ENCODE data around the gene KLHL29. TPM values are rescaled to one million over a fixed set of nuclear protein-coding genes. Genes with fewer than 3 reads are reported as not detected.

KLHL29 gene
- total RNA-seq, 1 experiment from 2014 or later: 2.4 TPM

GRCh38 chr2:23499439-23499838, 114.5 kb downstream of the KLHL29 start:
- Histone ChIP-seq H3K9me3 (ENCODE audit: control insufficient read depth, low read depth, low read length) (no peaks in the 10 kb centered on the region), H3K23me2 (ENCODE audit: insufficient read length, low read depth, low read length, poor library complexity, severe bottlenecking) (no peaks in the 10 kb centered on the region), H3K4me1 (ENCODE audit: insufficient read depth, low read length) (peaks cover 3% of the 10 kb centered on the region; the same call in 1 of the 2 replicates), H4K91ac (ENCODE audit: insufficient read length, low read depth, low read length) (no peak overlapping the region), H2BK15ac (ENCODE audit: low read depth, low read length) (no peak overlapping the region), H3K27ac (ENCODE audit: insufficient read length, low read depth, low read length) (no peak overlapping the region), H3K23ac (ENCODE audit: insufficient read length, low read depth, low read length) (no peak overlapping the region), H3K79me1 (ENCODE audit: insufficient read depth, low read depth, low read length, poor library complexity, severe bottlenecking) (no peaks in the 10 kb centered on the region), H4K20me1 (ENCODE audit: control insufficient read depth, insufficient read depth, insufficient read length) (no peaks in the 10 kb centered on the region), H3T11ph (ENCODE audit: low read length) (no peak overlapping the region), H2BK120ac (ENCODE audit: low read depth, low read length, poor library complexity, severe bottlenecking) (no peak overlapping the region), H3K79me2 (ENCODE audit: insufficient read depth, low read length) (no peaks in the 10 kb centered on the region), H3K4me2 (ENCODE audit: insufficient read depth, insufficient read length, low read length) (no peak overlapping the region), H3K4ac (ENCODE audit: low read depth, low read length) (no peak overlapping the region), H2BK5ac (ENCODE audit: insufficient read length, low read length) (no peak overlapping the region), H2BK12ac (ENCODE audit: insufficient read length, low read depth, low read length) (no peak overlapping the region), H3K27me3 (ENCODE audit: insufficient read depth, low read length) (no peaks in the 10 kb centered on the region), H2AK5ac (ENCODE audit: insufficient read length, low read length) (no peak overlapping the region), H3K14ac (ENCODE audit: insufficient read depth, low read length) (no peak overlapping the region), H3K9ac (ENCODE audit: extremely low read depth, insufficient read length, low read length) (no peak overlapping the region), H4K8ac (replicated peaks; ENCODE audit: insufficient read length, low read depth, low read length) (no peak overlapping the region), H3K18ac (ENCODE audit: insufficient read length, low read depth, low read length) (no peak overlapping the region), H3K56ac (ENCODE audit: insufficient read length, low read depth, low read length) (no peak overlapping the region), H4K5ac (ENCODE audit: insufficient read length, low read depth, low read length) (no peak overlapping the region), H2BK20ac (ENCODE audit: low read depth, low read length, poor library complexity, severe bottlenecking) (no peak overlapping the region), H2AFZ (ENCODE audit: low read length) (no peak overlapping the region)
- H3K27ac Mint-ChIP-seq: no peak overlapping the region
- no peak overlapping the region for H3K4me3 Mint-ChIP-seq
- WGBS (ENCODE audit: extremely low coverage, insufficient read length, low lambda C conversion rate): no CpG with 5 or more reads among the region's 8 CpGs
- peaks cover 2% of the 10 kb centered on the region; the same call in 1 of the 2 replicates for H3K27me3 Mint-ChIP-seq (ENCODE audit: low read depth)
- H3K4me1 Mint-ChIP-seq: peaks cover 39 to 41% of the 10 kb centered on the region in 2 experiments
- H3K9me3 Mint-ChIP-seq: no peaks in the 10 kb centered on the region
- no peaks in the 10 kb centered on the region for H3K36me3 Mint-ChIP-seq (ENCODE audit: insufficient read depth in 1 of 3, low read depth in 3 of 3)
- no peak for TF ChIP-seq CTCF (conservative IDR thresholded peaks at IDR 0.05)
- no peak for DNase-seq
